ENCODE data around the gene CD164L2. TPM values are rescaled to one million over a fixed set of nuclear protein-coding genes. Genes with fewer than 3 reads are reported as not detected.

CD164L2 gene
- total RNA-seq, 3 donors from 2014 or later: not detected

- Mint-ChIP-seq H3K4me1 (ENCODE audit: low read depth) (peaks cover 47% of the 10 kb centered on the region), H3K27me3 (ENCODE audit: low read depth) (no peaks in the 10 kb centered on the region), H3K9me3 (no peaks in the 10 kb centered on the region), H3K36me3 (ENCODE audit: insufficient read depth) (peaks cover 36% of the 10 kb centered on the region), H3K4me3 (no peak overlapping the region)
- DNase-seq: no peak
- no peak for ATAC-seq
Measured at GRCh38 chr1:27330786-27331185, 52.3 kb downstream of the CD164L2 start.

Other genes starting within 250 kb of the CD164L2 start
- 10 to 100 TPM; 19.8 to 21.0 (median 19.8) TPM for gene SLC9A1, start 228.2 kb downstream of the CD164L2 start, total RNA-seq
- 10 to 100 TPM in 2 of 3 donors, 1 to 10 TPM in 1; 7.1 to 12.4 (median 10.5) TPM for gene WDTC1, start 148.7 kb downstream of the CD164L2 start, total RNA-seq
- gene TMEM222, start 61.2 kb downstream of the CD164L2 start, total RNA-seq: 10 to 100 TPM; 51.0 to 55.1 (median 51.7) TPM
- 1 to 10 TPM; 5.9 to 6.8 (median 6.3) TPM for gene SYTL1, start 41.3 kb downstream of the CD164L2 start, total RNA-seq
- 1 to 10 TPM; 3.1 to 4.8 (median 3.5) TPM for gene MAP3K6, start 16.4 kb downstream of the CD164L2 start, total RNA-seq
- gene FCN3, start 8.5 kb downstream of the CD164L2 start, total RNA-seq: under 1 TPM in 2 of 3 donors, not detected in 1; 0.33 to 0.34 TPM
- 1 to 10 TPM; 2.7 to 4.9 (median 3.4) TPM for gene GPR3, start 9.3 kb upstream of the CD164L2 start, total RNA-seq
- 10 to 100 TPM; 82.2 to 98.7 (median 87.1) TPM for gene WASF2, start 106.8 kb upstream of the CD164L2 start, total RNA-seq
- 1 to 10 TPM; 7.6 to 9.4 (median 8.6) TPM for gene AHDC1, start 220.8 kb upstream of the CD164L2 start, total RNA-seq